Endodermal cell (in vitro differentiated cells): ENCODE measurements around the gene PALMD. TPM values are rescaled to one million over a fixed set of nuclear protein-coding genes. Genes with fewer than 3 reads are reported as not detected.

Experiments used
- DNase-seq: peaks from one replicate; pipeline ENCODE4 v3.0.0-alpha.2; 2017
- H3K27ac ChIP-seq: 2 replicates; pipeline ENCODE4 v1.5.1; 2013; ENCODE audit warnings: mild to moderate bottlenecking, low read depth, low read length, moderate library complexity
- H3K27me3 ChIP-seq: 2 replicates; pipeline ENCODE4 v1.6.1; 2013; ENCODE audit warnings: mild to moderate bottlenecking, low read length, moderate library complexity; ENCODE audit not compliant: insufficient read depth, control insufficient read depth, poor library complexity, severe bottlenecking
- H3K36me3 ChIP-seq: 2 replicates; pipeline ENCODE4 v1.7.0; 2013; ENCODE audit warnings: mild to moderate bottlenecking, low read length, moderate library complexity; ENCODE audit not compliant: control insufficient read depth, insufficient read depth
- H3K4me1 ChIP-seq: one replicate; pipeline ENCODE4 v1.7.0; 2013; ENCODE audit warnings: low read length; ENCODE audit not compliant: control insufficient read depth, insufficient read depth
- H3K4me3 ChIP-seq: 2 replicates; pipeline ENCODE4 v1.5.1; 2013; ENCODE audit warnings: mild to moderate bottlenecking, low read length, moderate library complexity
- H3K9ac ChIP-seq: 2 replicates; pipeline ENCODE4 v1.6.1; 2013; ENCODE audit warnings: mild to moderate bottlenecking, low read length, moderate library complexity; ENCODE audit not compliant: poor library complexity, severe bottlenecking; ENCODE audit errors: extremely low read depth
- H3K9me3 ChIP-seq: 2 replicates; pipeline ENCODE4 v1.6.1; 2013; ENCODE audit warnings: mild to moderate bottlenecking, low read length, moderate library complexity; ENCODE audit not compliant: control insufficient read depth
- H3K27ac Mint-ChIP-seq: 2 replicates; pipeline ENCODE4 v1.8.0; 2020; ENCODE audit warnings: mixed read lengths
- H3K27me3 Mint-ChIP-seq: 2 replicates; pipeline ENCODE4 v1.8.0; 2021; ENCODE audit warnings: mild to moderate bottlenecking, mixed read lengths; ENCODE audit not compliant: insufficient read depth
- H3K36me3 Mint-ChIP-seq: 2 replicates; pipeline ENCODE4 v1.8.0; 2020; ENCODE audit warnings: low read depth, mixed read lengths
- H3K4me1 Mint-ChIP-seq: 2 replicates; pipeline ENCODE4 v1.8.0; 2020; ENCODE audit warnings: mixed read lengths
- H3K4me3 Mint-ChIP-seq: 2 replicates; pipeline ENCODE4 v1.8.0; 2020; ENCODE audit warnings: mild to moderate bottlenecking, moderate library complexity, mixed read lengths
- H3K9me3 Mint-ChIP-seq: 2 replicates; pipeline ENCODE4 v1.8.0; 2020; ENCODE audit warnings: mild to moderate bottlenecking, mixed read lengths
- CTCF ChIP-seq: fragments of 200-600 bp; sonication (generic); conservative IDR thresholded peaks from 2 replicates; pipeline ENCODE4 v1.5.0; 2021; ENCODE audit warnings: antibody characterized with exemption, mild to moderate bottlenecking
- WGBS, 2 experiments: methylation state at CpG; one replicate each; pipeline versions ENCODE4 v1.1.5 to v1.1.7; 2013; ENCODE audit warnings: missing lambda C conversion rate in 2 of 2, mixed read lengths in 1 of 2; ENCODE audit not compliant: insufficient coverage in 1 of 2, insufficient read length in 1 of 2; 5-methylcytosine and 5-hydroxymethylcytosine counted together
- total RNA-seq, 2 donors: library from RNA; stranded (reverse); fragmentation: NEBNext Ultra II Directional in 1 of 2; extraction: Animal tissue kit (Norgen Biotek cat#: 25700) in 1 of 2; gene quantifications; 2 replicates in 1 of 2; 3 replicates in 1 of 2; pipeline ENCODE4 v1.2.1, GENCODE V29; 2021

Gene PALMD
- total RNA-seq, 2 donors from 2014 or later = 0.24 to 0.26 TPM

GRCh38 chr1:99647490-99647889 is 1.6 kb downstream of the PALMD start:
- H3K9ac ChIP-seq = no peak overlapping the region
- H3K4me3 Mint-ChIP-seq = no peak overlapping the region
- no peaks in the 10 kb centered on the region for H3K27me3 Mint-ChIP-seq
- H3K9me3 Mint-ChIP-seq = no peaks in the 10 kb centered on the region
- H3K27ac Mint-ChIP-seq = no peak overlapping the region
- no peaks in the 10 kb centered on the region for H3K36me3 Mint-ChIP-seq
- H3K4me1 Mint-ChIP-seq = peaks cover 45% of the 10 kb centered on the region
- WGBS, 2 experiments = 90% methylated on average over 4 of the region's 4 CpGs; no CpG with 5 or more reads in 1 of the 2 experiments
- no peak overlapping the region for H3K4me3 ChIP-seq
- no peak for TF ChIP-seq CTCF
- H3K36me3 ChIP-seq = no peaks in the 10 kb centered on the region
- H3K27me3 ChIP-seq = no peaks in the 10 kb centered on the region
- H3K9me3 ChIP-seq = no peaks in the 10 kb centered on the region
- DNase-seq = no peak
- H3K4me1 ChIP-seq = peaks cover 17% of the 10 kb centered on the region
- H3K27ac ChIP-seq = no peak overlapping the region

- H3K9me3 ChIP-seq = no peaks in the 10 kb centered on the region
- H3K27me3 ChIP-seq = no peaks in the 10 kb centered on the region
- Mint-ChIP-seq H3K4me1 (peaks cover 50% of the 10 kb centered on the region), H3K36me3 (no peaks in the 10 kb centered on the region), H3K27me3 (no peaks in the 10 kb centered on the region), H3K9me3 (no peaks in the 10 kb centered on the region), H3K4me3 (no peak overlapping the region), H3K27ac (no peak overlapping the region)
- no peak overlapping the region for H3K4me3 ChIP-seq
- no peak overlapping the region for H3K27ac ChIP-seq
- peak; percentile 62 for TF ChIP-seq CTCF
- DNase-seq = peak; percentile 56
- no peak overlapping the region for H3K9ac ChIP-seq
- 87% methylated on average over 4 of the region's 4 CpGs; no CpG with 5 or more reads in 1 of the 2 experiments for WGBS, 2 experiments
- peaks cover 17% of the 10 kb centered on the region for H3K4me1 ChIP-seq
- no peaks in the 10 kb centered on the region for H3K36me3 ChIP-seq
These were observed 2.2 kb downstream of the PALMD start for GRCh38 chr1:99648107-99648506.

GRCh38 chr1:99650030-99650429 is 4.1 kb downstream of the PALMD start:
- Histone ChIP-seq H3K27ac (no peak overlapping the region), H3K36me3 (no peaks in the 10 kb centered on the region), H3K9me3 (no peaks in the 10 kb centered on the region), H3K4me1 (peaks cover 17% of the 10 kb centered on the region), H3K9ac (no peak overlapping the region), H3K27me3 (no peaks in the 10 kb centered on the region), H3K4me3 (no peak overlapping the region)
- Mint-ChIP-seq H3K4me1 (peaks cover 52% of the 10 kb centered on the region), H3K36me3 (no peaks in the 10 kb centered on the region), H3K9me3 (no peaks in the 10 kb centered on the region), H3K4me3 (no peak overlapping the region), H3K27me3 (no peaks in the 10 kb centered on the region), H3K27ac (no peak overlapping the region)
- no peak for TF ChIP-seq CTCF
- WGBS, 2 experiments = 90% methylated on average over 2 of the region's 2 CpGs; no CpG with 5 or more reads in 1 of the 2 experiments
- no peak for DNase-seq
